C4-2B (cell line): Measurements from ENCODE around the gene CRY2.

ENCODE experiments used
- H3K27ac ChIP-seq: fragments of 450-650 bp; 2 replicates; pipeline ENCODE4 v1.5.1; 2017
- CTCF ChIP-seq: fragments of 450-650 bp; conservative IDR thresholded peaks from 2 replicates; pipeline ENCODE4 v1.5.1; 2017; ENCODE audit warnings: mild to moderate bottlenecking
- ZFX ChIP-seq: fragments of 450-650 bp; IDR thresholded peaks from 2 replicates; pipeline ENCODE4 v1.6.1; 2017

The CRY2 gene

GRCh38 chr11:45901626-45902025 lies 54.4 kb downstream of the CRY2 start:
- TF ChIP-seq ZFX (no peak), CTCF (no peak)
- H3K27ac ChIP-seq, result no peak overlapping the region

- H3K27ac ChIP-seq, result no peak overlapping the region
- TF ChIP-seq ZFX (no peak), CTCF (no peak)
Measured at GRCh38 chr11:45902452-45903380, 55.4 kb downstream of the CRY2 start.

GRCh38 chr11:45904309-45904915 lies 57.1 kb downstream of the CRY2 start:
- TF ChIP-seq CTCF, result no peak
- no peak for TF ChIP-seq ZFX
- peak overlapping the region; percentile 60 for H3K27ac ChIP-seq

- TF ChIP-seq ZFX (no peak), CTCF (no peak)
- peak overlapping the region; percentile 60 for H3K27ac ChIP-seq
Measured at GRCh38 chr11:45905095-45905494, 57.8 kb downstream of the CRY2 start.

- peak overlapping the region; percentile 60; the same call in 1 of the 2 replicates for H3K27ac ChIP-seq
Measured at GRCh38 chr11:45905576-45905975, 58.3 kb downstream of the CRY2 start.

- H3K27ac ChIP-seq, result no peak overlapping the region
Measured at GRCh38 chr11:45906096-45906682, 58.9 kb downstream of the CRY2 start.

GRCh38 chr11:45906965-45907611 lies 59.8 kb downstream of the CRY2 start, which contains the start of gene FREY1:
Gene FREY1 (minus strand): TSS chr11:45907271. CDS start chr11:45907245, 26 bp downstream.
- no peak within 1 kb of the TSS for H3K27ac ChIP-seq
- TF ChIP-seq ZFX (no peak), CTCF (no peak)

More at GRCh38 chr11:45906096-45906682, 58.9 kb downstream of the CRY2 start:
- TF ChIP-seq CTCF, result no peak
- TF ChIP-seq ZFX, result no peak
